EH (cell line): Measurements from ENCODE around the gene DOHH.
"Not testable (repeated sequence)": the region's sequence is repeated elsewhere in the genome, so short reads cannot be mapped to it uniquely, and the experiment has no call there.

ENCODE experiments used
- DNase-seq: peaks from one replicate; pipeline ENCODE4 v3.0.0-alpha.2; 2015; ENCODE audit warnings: low read depth

The DOHH gene

DNA sequence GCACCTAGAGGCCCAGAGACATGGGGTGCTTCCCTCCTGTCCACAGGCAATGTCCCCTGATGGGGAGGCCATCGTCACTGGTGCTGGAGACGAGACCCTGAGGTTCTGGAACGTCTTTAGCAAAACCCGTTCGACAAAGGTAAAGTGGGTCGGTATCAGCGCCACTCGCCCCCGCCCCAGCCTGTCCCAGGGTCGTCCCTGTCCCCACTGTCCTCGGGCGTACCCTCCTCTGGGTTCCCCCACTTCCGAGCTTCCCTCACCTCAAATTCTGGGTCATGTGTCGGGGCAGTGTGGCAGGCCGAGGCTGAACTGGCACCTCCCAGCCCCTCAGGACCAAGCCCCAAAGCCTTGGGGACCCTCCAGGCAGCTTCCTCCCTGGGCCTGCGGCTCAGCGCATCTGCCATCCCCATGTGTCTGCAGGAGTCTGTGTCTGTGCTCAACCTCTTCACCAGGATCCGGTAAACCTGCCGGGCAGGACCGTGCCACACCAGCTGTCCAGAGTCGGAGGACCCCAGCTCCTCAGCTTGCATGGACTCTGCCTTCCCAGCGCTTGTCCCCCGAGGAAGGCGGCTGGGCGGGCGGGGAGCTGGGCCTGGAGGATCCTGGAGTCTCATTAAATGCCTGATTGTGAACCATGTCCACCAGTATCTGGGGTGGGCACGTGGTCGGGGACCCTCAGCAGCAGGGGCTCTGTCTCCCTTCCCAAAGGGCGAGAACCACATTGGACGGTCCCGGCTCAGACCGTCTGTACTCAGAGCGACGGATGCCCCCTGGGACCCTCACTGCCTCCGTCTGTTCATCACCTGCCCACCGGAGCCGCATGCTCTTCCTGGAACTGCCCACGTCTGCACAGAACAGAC, 34.1 kb upstream of the DOHH start:
- DNase-seq, result no peak

DNA sequence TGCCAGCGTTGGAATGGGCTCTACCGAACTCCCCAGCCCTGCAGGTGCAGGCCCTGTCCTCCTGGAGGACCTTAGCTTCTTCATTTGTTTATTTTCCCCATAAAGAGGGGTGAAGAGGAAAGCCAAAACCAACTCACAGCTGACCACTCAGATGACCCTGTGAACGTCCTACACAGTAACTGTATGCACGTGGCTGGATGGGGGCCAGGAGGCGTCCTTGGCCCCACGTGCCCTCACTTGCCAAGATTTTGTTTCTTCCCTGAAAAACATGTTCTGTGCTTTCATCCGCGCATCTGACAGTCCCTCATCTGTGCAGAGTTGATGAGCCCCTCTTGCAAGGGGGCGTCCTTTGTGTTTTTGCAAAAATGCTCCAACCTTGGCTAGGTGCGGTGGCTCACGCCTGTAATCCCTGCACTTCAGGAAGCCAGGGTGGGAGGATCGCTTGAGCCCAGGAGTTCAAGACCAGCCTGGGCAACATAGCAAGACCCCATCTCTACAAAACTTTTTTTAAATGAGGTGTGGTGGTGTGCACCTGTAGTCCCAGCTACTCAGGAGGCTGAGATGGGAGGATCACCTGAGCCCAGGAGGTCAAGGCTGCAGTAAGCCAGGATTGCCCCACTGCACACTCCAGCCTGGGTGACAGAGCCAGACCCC, 33.2 kb upstream of the DOHH start:
- DNase-seq, result no peak

DNA sequence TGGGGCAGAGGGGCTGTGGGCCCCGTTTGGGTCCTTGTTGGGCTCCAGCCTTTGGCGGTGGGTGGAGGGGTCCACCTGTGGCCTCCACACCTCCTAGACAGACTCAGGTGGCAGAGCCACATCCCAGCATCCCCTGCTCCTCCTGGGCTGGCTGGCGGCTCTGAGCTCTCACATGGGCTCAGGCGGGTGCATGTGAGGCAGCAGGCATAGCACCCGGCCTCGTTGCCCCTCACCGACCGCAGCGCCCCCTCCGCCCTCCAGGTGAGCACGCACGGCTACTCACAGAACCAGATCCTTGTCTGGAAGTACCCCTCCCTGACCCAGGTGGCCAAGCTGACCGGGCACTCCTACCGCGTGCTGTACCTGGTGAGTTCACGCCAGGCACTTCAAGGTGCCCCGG, 32.6 kb upstream of the DOHH start:
- DNase-seq, result no peak

DNA sequence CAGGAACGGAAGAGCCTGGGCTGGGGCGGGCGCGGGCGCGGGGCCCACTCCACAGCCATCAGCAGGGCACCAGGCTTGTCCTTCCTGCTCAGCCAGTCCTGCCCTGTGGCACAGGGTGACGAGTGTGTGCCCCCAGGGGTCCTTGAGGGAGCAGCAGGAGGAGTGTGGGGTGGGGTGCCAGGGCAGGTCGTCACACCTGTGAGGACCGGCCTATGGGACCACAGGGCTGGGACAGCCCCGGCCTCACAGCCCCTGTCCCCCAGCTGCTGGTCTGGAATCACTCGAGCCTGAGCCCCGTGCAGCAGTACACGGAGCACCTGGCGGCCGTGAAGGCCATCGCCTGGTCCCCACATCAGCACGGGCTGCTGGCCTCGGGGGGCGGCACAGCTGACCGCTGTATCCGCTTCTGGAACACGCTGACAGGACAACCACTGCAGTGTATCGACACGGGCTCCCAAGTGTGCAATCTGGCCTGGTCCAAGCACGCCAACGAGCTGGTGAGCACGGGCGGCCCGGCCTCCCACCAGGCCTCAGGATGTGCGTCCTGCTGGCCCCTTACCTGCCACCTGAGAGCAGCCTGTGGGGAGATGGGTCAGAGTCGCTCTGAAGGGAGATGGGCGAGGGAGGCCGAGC, 31.8 kb upstream of the DOHH start:
- DNase-seq, result no peak

DNA sequence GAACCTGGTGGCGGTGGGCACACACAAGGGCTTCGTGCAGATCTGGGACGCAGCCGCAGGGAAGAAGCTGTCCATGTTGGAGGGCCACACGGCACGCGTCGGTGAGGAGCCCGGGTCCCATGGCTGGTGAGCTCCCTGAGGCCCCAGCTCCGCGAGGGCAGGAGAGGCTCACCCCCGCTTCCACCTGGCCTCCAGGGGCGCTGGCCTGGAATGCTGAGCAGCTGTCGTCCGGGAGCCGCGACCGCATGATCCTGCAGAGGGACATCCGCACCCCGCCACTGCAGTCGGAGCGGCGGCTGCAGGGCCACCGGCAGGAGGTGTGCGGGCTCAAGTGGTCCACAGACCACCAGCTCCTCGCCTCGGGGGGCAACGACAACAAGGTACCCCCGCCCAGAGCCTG, 31.2 kb upstream of the DOHH start:
- no peak for DNase-seq

DNA sequence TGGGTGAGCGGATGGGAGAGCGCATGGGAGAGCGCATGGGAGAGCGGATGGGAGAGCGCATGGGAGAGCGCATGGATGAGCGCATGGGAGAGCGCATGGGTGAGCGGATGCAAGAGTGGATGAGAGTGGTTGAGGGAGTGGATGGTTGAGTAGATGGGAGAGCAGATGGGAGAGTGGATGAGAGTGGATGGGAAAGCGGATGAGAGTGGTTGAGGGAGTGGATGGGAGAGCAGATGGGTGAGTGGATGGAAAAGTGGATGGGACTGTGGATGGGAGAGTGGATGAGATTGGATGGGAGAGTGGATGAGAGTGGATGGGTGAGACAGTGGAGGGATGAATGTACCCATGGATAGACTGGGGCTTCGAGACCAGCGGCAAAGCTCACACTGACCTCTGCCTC, 29.9 kb upstream of the DOHH start:
- no peak for DNase-seq

DNA sequence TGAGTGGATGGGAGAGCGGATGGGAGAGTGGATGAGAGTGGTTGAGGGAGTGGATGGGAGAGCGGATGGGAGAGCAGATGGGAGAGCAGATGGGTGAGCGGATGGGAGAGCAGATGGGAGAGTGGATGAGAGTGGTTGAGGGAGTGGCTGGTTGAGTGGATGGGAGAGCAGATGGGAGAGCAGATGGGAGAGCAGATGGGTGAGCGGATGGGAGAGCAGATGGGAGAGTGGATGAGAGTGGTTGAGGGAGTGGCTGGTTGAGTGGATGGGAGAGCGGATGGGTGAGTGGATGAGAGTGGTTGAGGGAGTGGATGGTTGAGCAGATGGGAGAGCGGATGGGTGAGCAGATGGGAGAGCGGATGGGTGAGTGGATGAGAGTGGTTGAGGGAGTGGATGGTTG, 28.8 kb upstream of the DOHH start:
- DNase-seq, result not testable (repeated sequence)

DNA sequence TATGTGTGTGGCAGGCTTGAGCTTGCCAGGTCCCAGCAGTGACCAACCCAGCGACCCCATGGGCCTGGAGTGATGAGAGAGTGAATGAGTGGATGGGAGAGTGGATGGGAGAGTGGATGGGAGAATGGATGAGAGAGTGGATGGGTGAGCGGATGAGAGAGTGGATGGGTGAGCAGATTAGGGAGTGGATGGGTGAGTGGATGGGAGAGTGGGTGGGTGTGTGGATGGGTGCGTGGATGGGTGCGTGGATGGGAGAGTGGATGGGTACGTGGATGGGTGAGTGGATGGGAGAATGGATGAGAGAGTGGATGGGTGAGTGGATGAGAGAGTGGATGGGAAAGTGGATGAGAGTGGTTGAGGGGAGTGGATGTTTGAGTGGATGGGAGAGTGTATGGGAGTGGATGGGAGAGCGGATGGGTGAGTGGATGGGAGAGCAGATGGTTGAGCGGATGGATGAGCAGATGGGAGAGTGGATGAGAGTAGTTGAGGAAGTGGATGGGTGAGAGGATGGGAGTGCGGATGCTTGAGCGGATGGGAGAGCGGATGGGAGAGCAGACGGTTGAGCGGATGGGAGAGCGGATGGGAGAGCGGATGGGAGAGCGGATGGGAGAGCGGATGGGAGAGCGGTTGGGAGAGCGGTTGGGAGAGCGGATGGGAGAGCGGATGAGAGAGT, 28.2 kb upstream of the DOHH start:
- no peak for DNase-seq

DNA sequence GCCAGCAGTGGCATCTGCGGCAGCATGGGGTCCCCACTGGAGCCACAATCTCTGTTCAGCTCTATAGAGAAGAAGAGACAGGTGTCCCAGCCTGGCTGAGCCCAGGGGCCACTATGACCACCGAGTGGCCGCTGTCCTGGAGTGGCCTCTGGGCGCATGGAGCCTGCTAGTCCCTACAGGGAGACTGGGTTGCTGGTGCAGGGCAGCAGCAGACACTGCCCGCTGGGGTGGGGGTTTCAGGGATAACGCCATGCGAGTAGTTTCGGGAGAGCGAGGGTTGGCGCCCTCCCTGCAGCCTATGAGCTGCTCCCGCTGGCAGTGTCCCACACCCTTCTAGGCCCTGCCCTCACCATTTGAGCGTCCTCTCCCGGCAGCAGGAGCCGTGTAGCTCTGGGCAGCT, 27.6 kb upstream of the DOHH start:
- DNase-seq, result no peak

DNA sequence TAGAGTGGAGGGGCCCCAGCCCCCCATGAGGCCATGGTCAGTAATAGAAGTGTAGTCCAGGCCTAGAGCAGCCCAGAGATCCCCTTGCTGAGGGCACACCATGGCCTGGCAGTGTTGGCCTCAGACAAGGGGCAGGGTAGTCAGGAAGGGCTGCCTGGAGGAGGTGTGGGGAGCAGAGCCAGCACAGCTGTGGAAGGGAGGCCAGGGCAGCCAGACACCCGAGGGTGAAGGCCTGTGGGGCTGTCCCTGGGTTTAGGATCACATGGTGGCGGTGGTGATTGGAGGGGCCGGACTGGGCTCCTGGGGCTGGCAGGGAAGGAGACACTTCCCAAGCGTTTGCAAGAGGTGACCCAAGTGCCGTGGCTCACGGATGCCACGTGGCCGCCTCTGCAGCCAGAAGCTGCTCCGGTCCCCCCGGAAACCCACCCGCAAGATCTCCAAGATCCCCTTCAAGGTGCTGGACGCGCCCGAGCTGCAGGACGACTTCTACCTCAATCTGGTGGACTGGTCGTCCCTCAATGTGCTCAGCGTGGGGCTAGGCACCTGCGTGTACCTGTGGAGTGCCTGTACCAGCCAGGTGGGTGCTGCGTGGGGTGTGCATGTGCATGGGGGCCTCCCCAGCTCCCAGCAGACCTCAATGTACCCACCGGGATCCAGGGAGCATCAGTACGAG, 26.9 kb upstream of the DOHH start:
- DNase-seq, result no peak

DNA sequence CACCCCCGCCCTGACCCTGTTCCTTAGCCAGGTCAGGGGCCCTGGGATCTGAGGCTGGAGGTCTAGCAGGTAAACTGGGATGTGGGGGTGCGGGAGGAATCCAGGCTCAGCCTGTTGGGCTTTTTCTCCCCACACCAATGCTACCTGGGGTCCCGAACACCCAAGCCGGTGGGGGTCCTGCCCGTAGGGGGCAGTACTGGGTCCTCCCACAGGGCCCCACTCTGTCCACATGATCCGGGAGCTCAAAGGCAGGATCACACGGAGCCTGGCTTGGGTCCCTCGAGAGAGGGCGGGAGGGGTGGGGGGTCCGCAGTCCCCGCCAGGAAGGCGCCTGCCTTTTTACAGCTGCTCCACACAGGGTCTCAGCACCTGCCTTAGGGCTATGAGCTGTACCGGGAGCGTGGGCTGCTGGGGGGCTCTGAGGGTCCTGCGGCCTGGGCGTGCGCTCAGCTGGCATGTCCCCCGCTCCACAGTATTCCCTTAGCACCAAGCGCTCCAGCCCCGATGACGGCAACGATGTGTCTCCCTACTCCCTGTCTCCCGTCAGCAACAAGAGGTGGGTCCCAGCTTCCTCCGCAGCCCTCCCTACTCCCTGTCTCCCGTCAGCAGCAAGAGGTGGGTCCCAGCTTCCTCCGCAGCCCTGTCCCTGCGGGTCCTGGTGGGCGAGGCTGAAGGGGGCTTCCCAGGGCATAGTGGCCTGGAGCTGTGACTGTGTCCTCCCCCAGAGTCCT, 26.2 kb upstream of the DOHH start:
- no peak for DNase-seq

DNA sequence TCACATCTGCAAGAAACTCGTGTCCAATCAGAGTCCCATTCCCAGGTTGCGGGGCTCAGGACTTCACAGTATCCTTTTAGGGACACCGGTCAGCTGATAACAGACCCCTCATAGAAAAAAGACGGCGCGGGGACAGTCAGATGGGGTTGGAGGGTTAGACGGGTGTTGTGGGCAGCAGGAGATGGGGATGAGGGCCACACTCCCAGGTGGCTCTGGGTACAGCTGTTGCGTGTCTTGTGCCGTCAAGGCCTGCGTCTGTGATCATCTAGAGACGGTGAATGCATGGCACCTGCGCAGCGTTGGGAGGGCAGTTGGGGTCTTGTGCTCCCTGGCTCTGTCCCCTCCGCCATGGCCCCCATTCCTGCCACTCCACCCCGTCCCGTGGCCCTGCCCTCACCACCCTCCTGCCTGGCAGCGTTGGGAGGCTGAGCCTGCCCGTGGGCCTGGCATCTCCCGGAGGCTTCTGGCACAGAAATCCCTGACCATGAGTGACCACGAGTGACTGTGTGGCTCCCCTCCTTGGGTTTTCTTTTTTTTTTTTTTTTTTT, 24.5 kb upstream of the DOHH start:
- DNase-seq, result no peak

DNA sequence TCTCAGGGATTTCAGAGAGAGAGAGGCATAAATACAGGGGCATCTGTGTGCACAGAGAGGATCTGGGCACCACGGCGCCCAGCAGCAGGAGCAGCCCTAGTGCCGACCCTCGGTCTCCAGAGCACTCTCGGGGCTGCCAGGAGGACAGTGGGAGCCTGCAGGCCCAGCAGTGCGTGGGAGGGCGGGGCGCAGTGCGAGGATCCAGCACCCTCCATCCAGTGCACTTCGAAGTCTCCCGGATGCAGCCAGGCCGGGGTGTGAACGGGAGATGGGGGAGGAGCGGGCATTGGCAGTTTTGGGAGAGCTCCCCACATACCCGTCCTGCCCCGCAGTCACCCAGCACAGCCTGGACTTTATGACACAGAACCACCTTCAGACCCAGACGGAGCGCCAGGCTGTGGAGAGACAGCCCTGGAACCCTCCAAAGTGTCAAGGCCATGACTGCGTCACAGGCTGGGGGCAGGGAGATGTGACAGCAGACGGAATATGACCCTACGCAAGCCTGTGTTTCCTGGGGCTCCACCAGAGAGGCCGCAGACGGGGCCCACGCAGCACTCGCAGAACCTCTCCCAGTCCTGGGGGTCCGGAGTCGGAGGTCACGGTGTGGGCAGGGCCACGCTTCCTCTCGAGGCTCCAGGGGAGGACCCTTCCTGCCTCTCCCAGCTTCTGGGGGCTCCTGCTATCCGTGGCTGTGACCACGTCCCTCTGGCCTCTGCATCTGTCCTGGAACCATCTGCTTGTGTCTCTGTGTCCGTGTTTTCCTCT, 23.8 kb upstream of the DOHH start:
- DNase-seq, result no peak

DNA sequence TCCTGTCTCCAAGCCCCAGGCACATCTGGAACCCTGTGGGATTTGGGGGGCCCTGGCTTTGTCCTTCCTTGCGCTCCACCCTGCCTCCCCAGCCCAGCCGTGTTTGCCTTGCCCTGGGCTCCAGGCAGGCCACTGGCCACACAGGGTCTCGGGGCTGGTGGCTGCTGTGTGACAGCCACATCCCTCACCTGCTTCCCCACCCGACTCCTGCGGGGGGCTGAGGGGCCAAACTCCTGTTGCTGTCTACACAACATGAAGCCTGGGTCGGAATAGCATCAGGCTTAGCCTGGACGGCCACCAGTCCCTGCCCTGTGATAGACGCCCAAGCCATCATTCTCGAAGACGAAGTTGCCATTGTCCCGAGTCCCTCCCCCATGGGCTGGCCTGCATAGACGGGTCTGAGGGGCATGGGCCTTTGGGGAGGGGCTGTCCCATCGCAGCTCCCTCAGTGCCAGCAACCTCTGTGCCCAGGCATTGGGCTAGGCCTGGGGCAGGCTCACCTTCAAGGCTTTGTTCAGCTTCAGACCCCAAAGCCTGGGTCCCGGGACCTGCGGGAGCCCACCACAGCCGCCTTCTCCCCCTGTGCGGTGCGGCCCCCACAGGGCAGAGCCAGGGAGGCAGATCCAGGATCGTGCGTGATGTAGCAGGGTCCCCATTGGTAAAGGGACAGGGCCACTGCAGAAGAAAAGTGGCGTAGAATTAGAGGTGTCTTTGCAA, 23.0 kb upstream of the DOHH start:
- DNase-seq, result no peak

DNA sequence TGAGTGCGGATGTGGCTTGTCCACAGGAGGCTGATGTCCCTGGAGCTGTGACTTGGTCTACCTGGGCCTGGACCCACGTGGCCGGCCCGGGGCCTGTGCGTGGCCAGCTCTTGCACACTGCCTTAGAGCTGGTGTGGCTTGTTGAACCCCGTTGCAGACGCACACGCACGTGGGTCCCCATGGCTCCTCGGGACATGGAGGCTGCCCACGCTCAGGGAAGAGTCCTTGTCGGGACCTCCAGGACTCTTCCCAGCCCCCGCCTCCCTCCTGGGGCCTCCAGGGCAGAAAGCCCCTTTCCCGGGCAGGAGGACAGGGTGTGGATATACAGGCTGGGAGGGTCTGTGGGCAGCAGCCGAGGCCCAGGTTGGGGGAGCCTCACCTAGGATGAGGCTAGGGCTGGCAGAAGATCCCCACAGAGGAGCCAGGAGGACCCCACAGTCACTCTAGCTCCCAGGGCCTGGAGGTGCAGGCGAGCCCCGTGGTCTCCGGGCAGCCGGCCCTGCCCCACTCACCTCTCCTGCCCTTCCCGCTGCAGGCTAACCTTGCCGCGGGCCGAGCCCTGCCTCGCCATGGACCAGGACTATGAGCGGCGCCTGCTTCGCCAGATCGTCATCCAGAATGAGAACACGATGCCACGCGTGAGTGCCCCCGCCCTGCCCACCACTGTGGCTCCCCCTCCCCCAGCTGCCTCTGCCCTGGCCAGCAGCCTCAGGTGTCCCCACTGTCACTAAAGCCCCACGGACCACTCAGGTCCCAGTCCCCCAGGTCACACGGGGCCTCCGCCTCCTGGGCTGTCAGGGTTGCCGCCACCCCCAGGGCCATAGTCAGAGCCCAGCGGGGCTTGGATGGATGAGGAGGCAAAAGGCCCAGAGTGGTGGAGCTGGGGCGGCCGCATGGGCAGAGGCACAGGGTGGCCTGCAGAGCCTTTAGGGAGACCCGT, 22.2 kb upstream of the DOHH start:
- DNase-seq, result no peak

DNA sequence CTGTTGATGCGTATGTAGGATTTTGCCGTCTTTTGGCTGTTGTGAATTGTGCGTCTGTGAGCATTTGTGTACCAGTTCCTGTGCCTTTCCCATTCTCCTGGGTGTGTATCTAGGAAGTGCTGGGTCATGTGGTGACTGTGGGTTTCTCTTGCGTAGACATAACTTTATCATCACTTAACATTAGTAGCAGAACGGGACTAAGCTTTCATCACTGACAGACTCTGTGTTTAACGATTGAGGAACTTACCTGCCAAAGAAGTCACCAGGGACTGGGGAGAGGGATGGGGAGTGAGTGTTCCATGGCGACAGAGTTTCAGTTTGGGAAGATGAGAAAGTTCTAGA, 20.6 kb upstream of the DOHH start:
- no peak for DNase-seq

DNA sequence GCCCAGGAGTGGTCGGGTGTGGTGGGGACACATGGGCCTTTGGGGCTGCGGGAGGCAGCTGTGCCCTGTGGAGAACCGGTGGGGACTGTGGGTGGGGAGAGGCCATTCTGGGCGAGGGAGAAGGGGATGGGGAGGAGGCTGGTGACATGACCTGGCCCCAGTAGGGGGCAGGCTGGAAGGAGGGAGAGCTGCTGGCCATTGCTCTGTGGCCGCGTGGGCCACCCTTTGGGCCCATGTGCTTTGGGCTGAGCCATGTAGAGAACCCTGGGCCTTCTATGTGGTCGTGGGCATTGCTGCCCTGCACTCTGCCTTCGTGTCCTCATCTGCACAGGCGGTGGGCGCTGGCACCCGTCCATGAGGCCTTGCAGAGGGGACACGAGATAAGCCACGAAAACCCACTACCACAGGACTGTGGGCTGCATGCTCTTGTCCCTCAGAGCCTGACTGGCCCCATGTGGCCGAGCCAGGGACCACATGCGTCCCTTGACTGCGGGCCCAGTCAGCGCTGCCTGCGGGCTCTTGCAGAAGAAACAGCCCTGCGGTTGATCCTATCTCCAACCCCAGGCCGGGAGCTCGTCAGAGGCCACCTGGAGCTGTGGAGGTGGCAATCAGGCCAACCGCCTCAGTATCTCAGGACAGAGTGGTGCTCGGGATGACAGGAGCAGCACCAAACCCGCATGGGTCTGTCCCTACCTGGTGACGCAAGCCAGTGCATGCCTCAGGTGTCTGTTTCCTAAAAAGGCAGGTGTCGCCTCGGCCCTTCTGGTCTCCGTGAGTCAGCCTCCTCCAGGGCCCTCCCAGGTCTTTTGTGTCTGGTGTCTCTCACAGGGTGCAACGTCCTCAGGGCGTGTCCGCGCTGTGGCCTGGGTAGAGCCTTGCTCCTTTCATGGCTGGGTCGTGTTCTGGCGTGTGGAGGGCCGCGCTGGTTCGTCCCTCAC, 20.0 kb upstream of the DOHH start:
- DNase-seq, result no peak

DNA sequence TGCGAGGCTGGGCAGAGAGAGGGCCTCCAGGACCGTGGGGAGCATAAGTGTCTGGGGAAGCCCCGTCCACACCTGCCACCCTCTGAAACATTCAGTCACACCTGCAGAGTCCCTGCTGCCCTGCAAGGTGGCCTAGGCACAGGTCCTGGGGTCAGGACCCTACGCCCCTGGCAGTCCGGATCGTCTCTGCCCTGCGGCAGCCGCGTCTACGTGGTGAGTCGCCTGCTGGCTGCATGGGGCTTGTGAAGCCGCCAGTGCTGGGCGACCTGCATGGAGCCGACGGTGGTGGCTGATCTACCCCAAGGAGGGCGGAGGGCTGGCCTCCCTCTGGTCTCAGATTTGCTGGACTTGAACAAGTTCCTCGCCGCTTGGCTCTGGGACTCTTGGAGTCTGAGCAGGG, 18.7 kb upstream of the DOHH start:
- no peak for DNase-seq
